Astrocyte (in vitro differentiated cells and primary cell): ENCODE data around the gene ZHX3. TPM values are rescaled to one million over a fixed set of nuclear protein-coding genes. Genes with fewer than 3 reads are reported as not detected.

Experiments used
- DNase-seq: peaks from one replicate; pipeline ENCODE4 v3.0.0-alpha.2; 2010; ENCODE audit warnings: low read depth
- FAIRE-seq: peaks from 2 replicates; lab custom pipeline; 2011; peaks lifted over from hg19 to GRCh38; lab: Jason Lieb, UNC
- H2AFZ ChIP-seq: 2 replicates; pipeline ENCODE4 v1.6.0; 2012; ENCODE audit warnings: low read depth, low read length, inconsistent platforms
- H3K27ac ChIP-seq: 2 replicates; pipeline ENCODE4 v1.5.1; 2011; ENCODE audit warnings: low read depth, low read length, inconsistent platforms
- H3K27me3 ChIP-seq: 2 replicates; pipeline ENCODE4 v1.6.0; 2011; ENCODE audit warnings: low read length, inconsistent platforms; ENCODE audit not compliant: insufficient read depth
- H3K36me3 ChIP-seq: 2 replicates; pipeline ENCODE4 v1.5.1; 2011; ENCODE audit warnings: low read length, inconsistent platforms; ENCODE audit not compliant: insufficient read depth
- H3K4me1 ChIP-seq: 2 replicates; pipeline ENCODE4 v1.5.1; 2011; ENCODE audit warnings: low read length, inconsistent platforms; ENCODE audit not compliant: insufficient read depth
- H3K4me2 ChIP-seq: 2 replicates; pipeline ENCODE4 v1.6.0; 2012; ENCODE audit warnings: low read length, inconsistent platforms
- H3K4me3 ChIP-seq: 2 replicates; pipeline ENCODE4 v1.5.1; 2011; ENCODE audit warnings: low read depth, mild to moderate bottlenecking, low read length, inconsistent platforms; ENCODE audit not compliant: insufficient read depth
- H3K79me2 ChIP-seq: 2 replicates; pipeline ENCODE4 v1.6.0; 2012; ENCODE audit warnings: mild to moderate bottlenecking, low read length, inconsistent platforms; ENCODE audit not compliant: insufficient read depth
- H3K9ac ChIP-seq: 2 replicates; pipeline ENCODE4 v1.6.0; 2012; ENCODE audit warnings: mild to moderate bottlenecking, low read length, inconsistent platforms
- H3K9me3 ChIP-seq: 2 replicates; pipeline ENCODE4 v1.5.1; 2012; ENCODE audit warnings: low read depth, mild to moderate bottlenecking, low read length, inconsistent platforms; ENCODE audit not compliant: insufficient read depth
- H4K20me1 ChIP-seq: 2 replicates; pipeline ENCODE4 v1.6.0; 2012; ENCODE audit warnings: low read length, inconsistent platforms; ENCODE audit not compliant: insufficient read depth
- H3K27ac Mint-ChIP-seq: one replicate; pipeline ENCODE4 v1.8.0; 2021; ENCODE audit warnings: mild to moderate bottlenecking, mixed read lengths; ENCODE audit not compliant: unreplicated experiment
- H3K27me3 Mint-ChIP-seq: one replicate; pipeline ENCODE4 v1.8.0; 2021; ENCODE audit warnings: low read depth, mixed read lengths; ENCODE audit not compliant: unreplicated experiment
- H3K36me3 Mint-ChIP-seq: one replicate; pipeline ENCODE4 v1.8.0; 2021; ENCODE audit warnings: low read depth, mixed read lengths; ENCODE audit not compliant: unreplicated experiment
- H3K4me1 Mint-ChIP-seq: one replicate; pipeline ENCODE4 v1.8.0; 2021; ENCODE audit warnings: low read depth, mixed read lengths; ENCODE audit not compliant: unreplicated experiment
- H3K4me3 Mint-ChIP-seq: one replicate; pipeline ENCODE4 v1.8.0; 2021; ENCODE audit warnings: mild to moderate bottlenecking, moderate library complexity, mixed read lengths; ENCODE audit not compliant: unreplicated experiment
- H3K9me3 Mint-ChIP-seq: one replicate; pipeline ENCODE4 v1.8.0; 2021; ENCODE audit warnings: mild to moderate bottlenecking, mixed read lengths; ENCODE audit not compliant: unreplicated experiment
- EZH2 ChIP-seq: IDR thresholded peaks from 2 replicates; pipeline ENCODE4 v1.6.1; 2012; ENCODE audit warnings: mild to moderate bottlenecking, low read length, inconsistent platforms; ENCODE audit not compliant: insufficient read depth
- total RNA-seq: library from RNA; stranded (reverse); gene quantifications from 2 replicates; pipeline ENCODE4 v1.2.1, GENCODE V29; 2021
- TF ChIP-seq, protein P1 (sequence below): IDR thresholded peaks from 2 replicates; pipeline ENCODE4 v1.5.1; 2011; ENCODE audit warnings: low read depth, mild to moderate bottlenecking, inconsistent platforms, low read length, moderate library complexity; ENCODE audit not compliant: insufficient read depth

Gene ZHX3
- total RNA-seq, 1 donor from 2014 or later = 41.6 TPM

DNA sequence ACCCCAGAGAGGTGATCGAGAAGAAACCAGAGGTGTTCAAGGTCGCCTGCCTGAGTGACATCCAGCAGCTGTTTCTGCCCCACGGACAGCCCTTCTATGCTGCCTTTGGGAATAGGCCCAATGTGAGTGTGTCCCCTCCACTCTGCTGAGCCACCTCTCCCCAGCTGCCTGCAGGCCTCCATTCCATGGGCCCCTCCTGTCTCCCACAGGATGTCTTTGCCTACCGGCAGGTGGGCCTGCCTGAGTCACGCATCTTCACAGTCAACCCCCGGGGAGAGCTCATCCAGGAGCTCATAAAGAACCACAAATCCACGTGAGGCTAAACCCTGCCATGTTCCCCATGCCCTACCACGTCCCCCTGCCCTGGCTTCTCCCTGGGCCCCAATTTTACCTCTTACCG, 40.7 kb upstream of the ZHX3 start:
- TF ChIP-seq EZH2 = no peak
- TF ChIP-seq, protein P1, sequence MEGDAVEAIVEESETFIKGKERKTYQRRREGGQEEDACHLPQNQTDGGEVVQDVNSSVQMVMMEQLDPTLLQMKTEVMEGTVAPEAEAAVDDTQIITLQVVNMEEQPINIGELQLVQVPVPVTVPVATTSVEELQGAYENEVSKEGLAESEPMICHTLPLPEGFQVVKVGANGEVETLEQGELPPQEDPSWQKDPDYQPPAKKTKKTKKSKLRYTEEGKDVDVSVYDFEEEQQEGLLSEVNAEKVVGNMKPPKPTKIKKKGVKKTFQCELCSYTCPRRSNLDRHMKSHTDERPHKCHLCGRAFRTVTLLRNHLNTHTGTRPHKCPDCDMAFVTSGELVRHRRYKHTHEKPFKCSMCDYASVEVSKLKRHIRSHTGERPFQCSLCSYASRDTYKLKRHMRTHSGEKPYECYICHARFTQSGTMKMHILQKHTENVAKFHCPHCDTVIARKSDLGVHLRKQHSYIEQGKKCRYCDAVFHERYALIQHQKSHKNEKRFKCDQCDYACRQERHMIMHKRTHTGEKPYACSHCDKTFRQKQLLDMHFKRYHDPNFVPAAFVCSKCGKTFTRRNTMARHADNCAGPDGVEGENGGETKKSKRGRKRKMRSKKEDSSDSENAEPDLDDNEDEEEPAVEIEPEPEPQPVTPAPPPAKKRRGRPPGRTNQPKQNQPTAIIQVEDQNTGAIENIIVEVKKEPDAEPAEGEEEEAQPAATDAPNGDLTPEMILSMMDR = no peak
- H3K27me3 ChIP-seq = no peaks in the 10 kb centered on the region
- FAIRE-seq = no peak
- Mint-ChIP-seq H3K4me1 (no peaks in the 10 kb centered on the region), H3K27me3 (no peaks in the 10 kb centered on the region), H3K4me3 (no peak overlapping the region), H3K36me3 (peaks cover 36% of the 10 kb centered on the region), H3K27ac (no peak overlapping the region), H3K9me3 (no peaks in the 10 kb centered on the region)
- no peak for DNase-seq
- H3K4me3 ChIP-seq = no peak overlapping the region
- H3K9me3 ChIP-seq = no peaks in the 10 kb centered on the region
- H3K79me2 ChIP-seq = no peaks in the 10 kb centered on the region
- H3K27ac ChIP-seq = no peak overlapping the region
- H3K36me3 ChIP-seq = no peaks in the 10 kb centered on the region
- no peaks in the 10 kb centered on the region for H3K4me1 ChIP-seq
- H2AFZ ChIP-seq = no peak overlapping the region
- no peak overlapping the region for H3K9ac ChIP-seq
- H3K4me2 ChIP-seq = no peak overlapping the region
- no peaks in the 10 kb centered on the region for H4K20me1 ChIP-seq

DNA sequence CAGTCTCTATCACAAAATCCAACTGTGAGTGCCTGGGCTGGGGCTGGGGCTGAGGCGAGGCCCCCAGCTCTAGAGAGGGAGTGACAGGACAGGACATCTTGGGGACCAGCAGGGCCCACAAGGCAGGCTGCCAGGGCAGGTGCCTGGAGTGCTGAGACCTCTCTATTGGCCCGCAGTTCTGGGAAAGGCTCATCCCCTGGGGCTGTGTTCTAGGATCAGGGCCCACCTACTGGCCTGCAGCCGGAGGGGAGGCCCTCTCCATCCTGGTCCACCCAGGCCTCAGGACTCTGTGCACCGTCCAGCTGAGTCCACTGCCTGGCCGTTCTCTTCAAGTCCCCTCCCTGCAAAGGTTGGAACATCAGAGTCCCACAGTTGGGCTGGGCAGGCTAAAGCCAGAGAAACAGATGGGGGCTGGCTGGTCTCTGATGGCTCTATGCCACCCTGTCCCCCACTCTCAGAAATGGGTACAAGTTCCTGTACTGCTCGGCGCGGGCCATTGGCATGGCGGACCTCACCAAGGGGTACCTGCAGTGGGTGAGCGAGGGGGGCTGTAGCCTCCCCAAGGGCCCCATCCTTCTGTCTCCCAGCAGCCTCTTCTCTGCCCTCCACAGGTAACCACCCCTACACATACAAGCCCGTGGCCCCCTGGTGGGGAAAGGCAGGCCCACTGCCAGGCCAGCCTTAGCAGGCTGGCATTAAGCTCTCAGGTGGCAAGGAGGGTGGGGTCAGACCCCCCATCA, 40.1 kb upstream of the ZHX3 start:
- H3K36me3 Mint-ChIP-seq = peaks cover 40% of the 10 kb centered on the region
- Histone ChIP-seq H4K20me1 (no peaks in the 10 kb centered on the region), H3K27me3 (no peaks in the 10 kb centered on the region), H3K36me3 (no peaks in the 10 kb centered on the region), H3K4me1 (no peaks in the 10 kb centered on the region), H3K9ac (no peak overlapping the region), H3K79me2 (no peaks in the 10 kb centered on the region), H3K4me3 (no peak overlapping the region), H3K9me3 (no peaks in the 10 kb centered on the region), H2AFZ (no peak overlapping the region), H3K27ac (no peak overlapping the region), H3K4me2 (no peak overlapping the region)
- TF ChIP-seq, protein P1 = no peak
- TF ChIP-seq EZH2 = no peak
- H3K4me1 Mint-ChIP-seq = no peaks in the 10 kb centered on the region
- FAIRE-seq (no peak), DNase-seq (no peak)
- H3K27me3 Mint-ChIP-seq = no peaks in the 10 kb centered on the region
- H3K9me3 Mint-ChIP-seq = no peaks in the 10 kb centered on the region
- H3K27ac Mint-ChIP-seq = no peak overlapping the region
- H3K4me3 Mint-ChIP-seq = no peak overlapping the region

DNA sequence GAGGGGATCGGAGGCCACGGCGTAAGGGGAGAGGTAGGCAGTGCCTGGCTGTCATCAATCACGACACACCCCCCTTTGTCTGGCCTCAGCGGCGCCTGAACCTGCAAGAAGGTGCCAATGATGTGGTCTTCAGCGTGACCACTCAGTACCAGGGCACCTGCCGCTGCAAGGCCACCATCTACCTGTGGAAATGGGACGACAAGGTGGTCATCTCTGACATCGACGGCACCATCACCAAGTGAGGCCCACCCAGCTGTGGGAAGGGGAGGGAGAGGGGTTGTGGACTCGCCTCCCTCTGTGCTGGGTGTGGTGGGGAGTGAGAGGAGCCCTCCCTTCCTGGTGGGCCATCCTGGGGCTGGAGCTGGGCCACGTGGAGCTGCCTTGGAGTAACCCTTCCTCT, 39.4 kb upstream of the ZHX3 start:
- H3K9ac ChIP-seq = no peak overlapping the region
- no peaks in the 10 kb centered on the region for H3K4me1 ChIP-seq
- TF ChIP-seq, protein P1 = no peak
- no peak for TF ChIP-seq EZH2
- no peak for FAIRE-seq
- no peaks in the 10 kb centered on the region for H3K4me1 Mint-ChIP-seq
- H3K9me3 ChIP-seq = no peaks in the 10 kb centered on the region
- H2AFZ ChIP-seq = no peak overlapping the region
- H4K20me1 ChIP-seq = no peaks in the 10 kb centered on the region
- H3K27ac Mint-ChIP-seq = no peak overlapping the region
- no peak for DNase-seq
- H3K27me3 ChIP-seq = no peaks in the 10 kb centered on the region
- no peaks in the 10 kb centered on the region for H3K27me3 Mint-ChIP-seq
- no peaks in the 10 kb centered on the region for H3K36me3 ChIP-seq
- peaks cover 40% of the 10 kb centered on the region for H3K36me3 Mint-ChIP-seq
- H3K27ac ChIP-seq = no peak overlapping the region
- no peaks in the 10 kb centered on the region for H3K9me3 Mint-ChIP-seq
- no peaks in the 10 kb centered on the region for H3K79me2 ChIP-seq
- H3K4me3 Mint-ChIP-seq = no peak overlapping the region
- no peak overlapping the region for H3K4me3 ChIP-seq
- H3K4me2 ChIP-seq = no peak overlapping the region
